GM21528 (cell line): ENCODE measurements around the gene BRMS1.

Experiments
- ATAC-seq: cut with Tn5 transposase; IDR thresholded peaks from one replicate; pipeline ENCODE4 v1.9.1; 2021; ENCODE audit warnings: mild to moderate bottlenecking, moderate library complexity; ENCODE audit not compliant: unreplicated experiment, low FRiP score

Gene BRMS1

DNA sequence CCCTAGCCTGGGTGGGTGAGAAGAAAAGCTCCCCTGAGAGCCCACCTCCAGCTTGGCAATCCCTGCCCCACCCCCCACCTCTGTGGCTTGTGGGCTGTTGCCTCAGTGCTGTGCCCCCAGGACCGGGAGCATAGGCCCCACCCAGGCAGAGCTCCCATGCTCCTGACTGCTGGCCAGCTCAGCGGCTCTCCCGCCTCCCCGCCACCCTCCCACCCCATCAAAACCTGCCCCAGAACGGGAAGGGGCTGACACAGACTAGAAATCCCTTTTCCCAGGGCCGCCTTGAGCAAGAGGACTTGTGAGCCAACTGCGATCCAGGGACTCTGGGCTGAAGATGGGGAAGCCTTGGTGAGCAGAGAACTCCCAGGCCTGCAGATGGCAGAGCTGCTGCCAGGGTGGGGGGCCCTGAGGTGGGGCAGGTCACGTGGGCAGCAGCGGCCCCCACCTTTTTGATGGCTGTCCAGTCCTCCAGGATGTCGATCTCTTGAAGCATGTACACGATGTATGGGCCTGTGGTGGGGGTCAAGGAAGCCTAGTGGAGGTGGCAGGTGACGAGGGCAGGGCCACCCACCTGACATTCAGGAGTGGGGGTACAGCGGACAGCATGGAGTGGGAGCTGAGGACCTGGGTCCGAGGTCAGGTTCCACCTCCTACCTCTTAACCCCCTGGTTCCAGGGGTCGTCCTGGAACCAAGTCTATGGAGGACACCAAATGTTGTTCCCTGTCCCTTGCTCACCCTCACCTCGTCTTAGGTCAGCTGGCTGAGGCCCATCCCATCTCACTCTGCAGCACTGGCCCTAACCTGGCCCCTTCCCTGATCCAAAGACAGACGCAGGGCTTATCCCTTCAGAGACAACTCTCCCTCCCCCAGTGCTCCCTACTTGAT lies 6.4 kb downstream of the BRMS1 start:
- ATAC-seq: no peak

GRCh38 chr11:66337103-66337899 lies 7.6 kb downstream of the BRMS1 start:
- no peak for ATAC-seq

DNA sequence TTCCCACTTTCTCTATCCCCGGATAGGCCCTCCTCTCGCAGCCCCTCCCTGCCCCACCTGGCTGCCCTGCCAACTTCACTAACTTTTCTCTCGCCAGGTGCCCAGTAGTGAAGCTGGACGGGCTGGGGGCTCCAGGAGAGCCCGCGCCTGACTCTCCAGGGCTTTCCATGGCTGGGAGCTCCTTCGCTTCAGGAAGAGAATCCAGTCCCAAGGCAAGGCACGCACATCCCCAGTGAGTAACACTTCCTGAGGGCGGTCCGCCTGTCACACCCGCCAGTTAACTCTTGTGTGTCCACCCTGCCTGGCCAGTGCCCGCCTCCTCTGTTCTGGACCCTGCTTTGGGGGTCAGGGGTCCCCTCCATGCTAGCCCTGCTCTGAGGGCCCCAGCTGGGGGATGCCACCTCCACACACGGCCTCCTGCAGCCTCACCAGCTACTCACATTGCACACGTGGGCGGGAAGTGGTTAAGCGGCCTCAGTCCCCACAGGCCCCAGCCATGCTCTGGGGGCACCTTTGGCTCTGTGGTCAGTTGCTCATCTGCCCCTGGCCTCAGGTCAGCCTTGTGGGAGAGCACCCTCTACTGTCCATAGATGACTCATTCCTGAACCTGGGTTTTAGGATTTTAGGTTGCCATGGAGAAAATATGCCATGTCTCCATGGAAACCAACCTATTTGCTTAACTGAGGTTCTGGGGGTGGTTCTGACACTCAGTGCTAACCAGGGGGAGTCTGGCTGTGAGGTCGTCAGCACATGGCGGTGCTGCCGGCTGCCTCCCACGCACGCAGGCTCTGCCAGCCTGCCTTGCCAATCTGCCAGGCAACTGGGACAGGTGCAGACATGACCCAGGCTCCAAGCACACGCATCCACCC lies 8.4 kb downstream of the BRMS1 start, which contains the start of gene RIN1:
Gene RIN1 (minus strand): TSS at position 201 of the 869 bp plus-strand sequence. CDS start 32 bp downstream, at position 169.
- peak; percentile 47 for ATAC-seq

GRCh38 chr11:66335531-66336233 lies 9.2 kb downstream of the BRMS1 start:
- ATAC-seq: no peak

- ATAC-seq: no peak
These were observed 10.1 kb downstream of the BRMS1 start for GRCh38 chr11:66334605-66335442.

GRCh38 chr11:66333896-66334604 lies 10.9 kb downstream of the BRMS1 start:
- no peak for ATAC-seq

DNA sequence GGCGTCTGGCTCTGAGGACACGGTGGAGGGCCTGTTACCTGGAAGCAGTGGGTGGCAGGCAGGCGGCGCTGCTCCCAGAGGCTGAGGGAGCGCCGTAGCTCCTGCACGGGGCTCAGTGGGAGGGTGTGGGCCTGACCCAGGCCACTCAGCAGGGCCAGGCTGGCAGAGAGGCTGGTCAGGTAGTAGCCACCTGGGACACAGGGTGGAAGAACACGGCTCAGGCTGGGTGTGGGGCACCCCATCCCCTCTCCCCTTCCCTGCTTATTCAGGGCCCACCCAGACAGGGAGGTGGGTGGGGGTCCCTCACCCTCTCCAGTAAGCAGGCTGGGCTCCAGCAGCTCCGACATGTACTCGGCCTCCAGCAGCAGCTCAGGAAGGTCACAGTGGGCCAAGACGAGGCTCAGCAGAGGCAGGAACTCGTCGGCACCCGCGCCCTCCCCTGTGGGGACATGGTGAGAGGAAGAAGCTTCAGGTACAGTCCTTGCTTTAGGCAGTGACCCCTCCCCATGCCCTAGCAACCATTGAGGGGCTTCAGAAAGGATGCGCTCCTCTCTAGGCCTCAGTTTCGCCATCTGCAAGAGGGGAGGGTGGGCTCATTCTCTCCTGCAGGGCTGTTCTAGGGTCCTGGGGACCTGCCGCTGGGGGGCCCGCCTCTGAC lies 11.6 kb downstream of the BRMS1 start:
- ATAC-seq: no peak

- ATAC-seq: no peak
These were observed 12.3 kb downstream of the BRMS1 start for GRCh38 chr11:66332371-66333219.

DNA sequence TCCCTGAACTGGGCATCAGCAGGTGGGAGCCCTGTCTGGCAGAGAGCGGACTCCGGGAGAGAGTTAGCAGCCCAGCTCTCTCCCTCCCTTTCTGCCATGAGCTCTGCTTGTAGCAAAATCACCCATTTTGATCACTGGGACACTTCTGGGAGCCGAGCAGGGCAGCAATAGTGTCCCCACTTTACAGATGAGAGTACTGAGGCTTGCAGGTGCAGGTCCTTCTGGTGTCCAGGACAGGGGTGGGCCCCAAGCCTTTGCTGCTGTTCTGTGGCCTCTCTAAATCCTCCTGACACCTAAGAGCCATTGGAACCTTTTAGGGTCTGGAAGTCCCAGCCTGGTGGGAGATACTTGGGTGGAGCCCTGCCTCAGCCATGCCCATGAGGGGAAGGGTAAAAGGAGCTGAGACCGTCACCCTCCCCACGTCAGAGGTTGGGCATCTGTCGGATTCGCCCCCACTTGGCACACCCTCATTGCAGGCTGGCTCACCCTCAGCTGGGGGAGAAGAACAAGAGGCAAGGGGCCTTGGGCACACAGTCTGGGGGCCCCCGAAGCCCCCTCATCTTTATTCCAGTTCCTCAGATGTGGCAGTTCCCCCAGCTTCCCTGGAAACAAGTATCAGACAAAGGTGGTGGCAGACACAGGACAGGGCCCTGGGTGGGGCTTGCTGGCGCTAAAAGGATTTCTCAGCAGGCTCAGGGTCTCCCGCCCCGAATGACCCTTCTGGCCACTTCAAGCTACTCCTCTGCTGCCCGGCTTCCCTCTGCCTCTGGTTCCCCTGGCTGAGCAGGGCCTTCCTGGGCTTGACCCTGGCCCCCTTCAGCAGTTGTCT lies 13.1 kb downstream of the BRMS1 start:
- no peak for ATAC-seq

DNA sequence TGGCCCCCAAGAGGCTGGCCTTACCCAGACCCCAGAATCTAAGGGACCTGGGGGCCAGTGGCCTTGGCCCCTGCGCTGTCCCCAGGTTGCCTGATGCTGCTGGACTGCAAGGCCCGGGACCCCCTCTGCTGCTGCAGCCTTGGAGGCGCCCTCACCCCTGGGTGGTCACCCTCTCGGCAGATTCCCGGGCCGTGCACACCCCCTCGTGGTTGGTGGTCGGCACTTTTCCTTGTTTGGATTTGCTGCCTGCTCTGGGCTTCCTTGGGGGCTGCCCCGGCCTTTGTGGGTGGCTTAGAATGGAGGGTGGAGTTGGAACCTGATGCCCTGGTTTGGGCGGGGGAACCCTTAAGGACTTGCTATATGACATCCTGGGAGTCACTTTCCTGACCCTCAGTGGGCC lies 14.0 kb downstream of the BRMS1 start:
- ATAC-seq: no peak

DNA sequence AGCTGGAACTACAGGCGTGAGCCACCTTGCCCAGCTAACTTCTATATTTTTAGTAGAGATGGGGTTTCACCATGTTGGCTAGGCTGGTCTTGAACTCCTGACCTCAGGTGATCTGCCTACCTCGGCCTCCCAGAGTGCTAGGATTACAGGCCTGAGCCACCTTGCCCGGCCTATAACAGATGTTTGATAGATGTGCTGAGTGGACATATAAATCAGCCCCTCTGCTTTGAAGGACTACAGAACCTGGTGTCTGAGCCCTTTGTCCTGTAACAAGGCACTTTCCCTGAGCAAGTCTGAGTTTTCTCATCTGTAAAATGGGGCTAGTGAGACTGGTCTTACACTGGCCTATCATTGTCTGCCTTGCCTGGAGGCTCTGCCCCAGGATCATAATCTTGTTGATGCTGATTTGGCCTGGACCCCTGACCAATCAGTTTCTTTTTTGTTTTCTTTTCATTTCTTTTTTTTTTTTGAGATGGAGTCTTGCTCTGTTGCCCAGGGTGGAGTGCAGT lies 15.7 kb downstream of the BRMS1 start:
- no peak for ATAC-seq

DNA sequence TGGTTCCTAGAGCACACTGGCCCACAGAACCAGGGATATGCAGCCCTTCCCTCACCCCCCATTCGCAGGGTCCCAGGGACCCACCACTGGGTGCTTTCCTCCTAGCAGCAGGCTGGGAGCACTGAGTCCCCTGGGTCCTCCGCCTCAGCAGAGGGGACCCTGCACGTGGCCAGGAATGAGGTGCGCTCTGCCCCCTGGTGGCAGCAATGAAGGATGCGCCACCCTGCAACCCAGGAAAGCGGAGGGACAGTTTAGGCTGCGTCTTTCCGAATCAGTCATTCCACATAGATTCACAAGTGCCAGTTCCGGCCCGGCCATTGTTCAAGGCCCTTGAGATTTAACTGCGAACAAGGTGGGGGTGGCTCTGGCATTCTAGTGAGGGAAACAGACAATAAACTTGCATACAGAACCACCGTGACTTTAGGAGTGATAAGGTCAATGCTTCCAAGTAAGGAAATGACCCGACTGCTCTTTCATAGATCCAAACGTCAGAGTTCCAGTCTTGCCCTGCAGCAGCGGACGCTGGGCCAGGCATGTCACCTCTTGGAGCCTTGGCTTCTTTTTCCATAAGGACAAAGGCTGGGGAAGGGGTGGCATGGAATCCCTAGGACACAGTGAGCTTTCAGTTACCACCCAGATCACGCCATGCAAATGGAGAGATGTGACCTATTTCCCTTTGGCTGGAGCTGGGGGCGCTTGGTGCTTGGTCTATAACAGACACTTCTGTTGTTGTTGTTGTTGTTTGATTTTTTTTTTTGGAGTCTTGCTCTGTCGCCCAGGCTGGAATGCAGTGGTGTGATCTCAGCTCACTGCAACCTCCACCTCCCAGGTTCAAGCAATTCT lies 16.4 kb downstream of the BRMS1 start:
- ATAC-seq: no peak

DNA sequence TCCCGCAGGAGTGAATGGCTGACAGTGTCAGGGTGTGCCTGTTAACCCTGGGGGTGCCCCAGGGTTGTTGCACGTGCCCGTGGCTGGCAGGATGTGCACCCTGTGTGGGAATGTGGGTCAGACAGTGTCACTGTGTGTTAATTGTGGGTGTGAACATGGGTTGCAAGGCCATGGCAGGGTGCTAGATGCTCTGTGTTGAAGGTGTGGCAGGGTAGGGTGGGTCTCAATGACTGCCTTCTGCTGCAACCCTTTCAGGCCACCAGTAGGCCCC lies 16.9 kb downstream of the BRMS1 start:
- ATAC-seq: no peak

- ATAC-seq: no peak
These were observed 17.5 kb downstream of the BRMS1 start for GRCh38 chr11:66327171-66328030.
